CD14-positive monocyte (primary cell): ENCODE results near the gene NKAIN2. TPM values are rescaled to one million over a fixed set of nuclear protein-coding genes. Genes with fewer than 3 reads are reported as not detected.

Source experiments
- DNase-seq, 3 donors: peaks; one replicate each; pipeline ENCODE4 v3.0.0-alpha.2; 2011 to 2022
- H2AFZ ChIP-seq: 2 replicates; pipeline ENCODE4 v1.6.0; 2012; ENCODE audit warnings: mild to moderate bottlenecking, low read depth, low read length, inconsistent platforms; ENCODE audit not compliant: insufficient read depth, poor library complexity, severe bottlenecking
- H3K27ac ChIP-seq, 2 donors: 1 replicate in 1 of 2; 2 replicates in 1 of 2; pipeline ENCODE4 v1.5.1; 2012 to 2013; ENCODE audit warnings: low read length in 2 of 2, control low read depth in 1 of 2, inconsistent platforms in 1 of 2, low read depth in 1 of 2, mild to moderate bottlenecking in 1 of 2
- H3K27me3 ChIP-seq, 2 donors: one replicate each; pipeline versions ENCODE4 v1.6.0 to v1.6.1; 2011 to 2013; ENCODE audit warnings: low read length in 2 of 2; ENCODE audit not compliant: control insufficient read depth in 2 of 2, insufficient read depth in 2 of 2
- H3K36me3 ChIP-seq, 2 donors: replicated peaks in 1 of 2; 1 replicate in 1 of 2; 2 replicates in 1 of 2; pipeline versions ENCODE4 v1.5.1 to v1.6.1; 2012 to 2013; ENCODE audit warnings: low read length in 2 of 2, control low read depth in 1 of 2, inconsistent platforms in 1 of 2, mild to moderate bottlenecking in 1 of 2; ENCODE audit not compliant: insufficient read depth in 2 of 2, control insufficient read depth in 1 of 2
- H3K4me1 ChIP-seq, 2 donors: 1 replicate in 1 of 2; 2 replicates in 1 of 2; pipeline versions ENCODE4 v1.5.1 to v1.6.1; 2012 to 2013; ENCODE audit warnings: low read length in 2 of 2, control low read depth in 1 of 2, inconsistent platforms in 1 of 2, mild to moderate bottlenecking in 1 of 2, moderate library complexity in 1 of 2; ENCODE audit not compliant: insufficient read depth in 2 of 2, control insufficient read depth in 1 of 2
- H3K4me2 ChIP-seq: replicated peaks from 2 replicates; pipeline ENCODE3; 2012; ENCODE audit warnings: low read length, moderate library complexity, mild to moderate bottlenecking; ENCODE audit not compliant: poor library complexity, severe bottlenecking; ENCODE audit errors: extremely low read depth
- H3K4me3 ChIP-seq, 3 experiments: fragments of 200-600 bp in 1 of 3; sonication (generic) in 1 of 3; replicated peaks in 1 of 3; 1 replicate in 2 of 3; 2 replicates in 1 of 3; pipeline ENCODE4 v1.5.1; 2011 to 2013; ENCODE audit warnings: low read length in 3 of 3, mild to moderate bottlenecking in 3 of 3, control low read depth in 2 of 3, low read depth in 2 of 3, inconsistent platforms in 1 of 3, moderate library complexity in 1 of 3
- H3K79me2 ChIP-seq: 2 replicates; pipeline ENCODE4 v1.6.0; 2012; ENCODE audit warnings: mild to moderate bottlenecking, control low read depth, inconsistent platforms, low read length, moderate library complexity; ENCODE audit not compliant: insufficient read depth
- H3K9ac ChIP-seq: 2 replicates; pipeline ENCODE4 v1.6.0; 2017; ENCODE audit warnings: low read length, mild to moderate bottlenecking; ENCODE audit not compliant: insufficient read depth, poor library complexity, severe bottlenecking
- H3K9me3 ChIP-seq, 2 donors: replicated peaks in 1 of 2; 1 replicate in 1 of 2; 2 replicates in 1 of 2; pipeline versions ENCODE4 v1.5.1 to v1.6.1; 2012 to 2013; ENCODE audit warnings: low read length in 2 of 2, control low read depth in 1 of 2; ENCODE audit not compliant: control insufficient read depth in 1 of 2, insufficient read depth in 1 of 2
- H4K20me1 ChIP-seq: 2 replicates; pipeline ENCODE4 v1.6.0; 2012; ENCODE audit warnings: mild to moderate bottlenecking, low read length, control low read depth, moderate library complexity; ENCODE audit not compliant: insufficient read depth
- H3K27ac Mint-ChIP-seq, 7 donors: one replicate each; pipeline ENCODE4 v1.8.0; 2020; ENCODE audit warnings: mild to moderate bottlenecking in 7 of 7, mixed read lengths in 7 of 7, moderate library complexity in 6 of 7, inconsistent platforms in 2 of 7
- H3K27me3 Mint-ChIP-seq, 3 donors: one replicate each; pipeline ENCODE4 v1.8.0; 2021 to 2022; ENCODE audit warnings: low read depth in 3 of 3, mild to moderate bottlenecking in 3 of 3, mixed read lengths in 3 of 3, moderate library complexity in 3 of 3, inconsistent platforms in 1 of 3
- H3K36me3 Mint-ChIP-seq, 2 donors: one replicate each; pipeline ENCODE4 v1.8.0; 2020; ENCODE audit warnings: mixed read lengths in 2 of 2, inconsistent platforms in 1 of 2, mild to moderate bottlenecking in 1 of 2
- H3K4me1 Mint-ChIP-seq: one replicate; pipeline ENCODE4 v1.8.0; 2020; ENCODE audit warnings: mild to moderate bottlenecking, mixed read lengths
- H3K4me3 Mint-ChIP-seq, 2 donors: one replicate each; pipeline ENCODE4 v1.8.0; 2020; ENCODE audit warnings: mild to moderate bottlenecking in 2 of 2, mixed read lengths in 2 of 2, moderate library complexity in 1 of 2
- H3K9me3 Mint-ChIP-seq, 7 donors: one replicate each; pipeline ENCODE4 v1.8.0; 2020 to 2022; ENCODE audit warnings: mixed read lengths in 7 of 7, mild to moderate bottlenecking in 6 of 7, moderate library complexity in 6 of 7, inconsistent platforms in 2 of 7
- CTCF ChIP-seq: fragments of 200-600 bp; IDR thresholded peaks from one replicate; pipeline ENCODE4 v1.8.0; 2022; ENCODE audit warnings: antibody characterized with exemption, mild to moderate bottlenecking
- WGBS: methylation state at CpG from one replicate; pipeline ENCODE4 v1.1.5; 2013; ENCODE audit warnings: missing lambda C conversion rate; ENCODE audit not compliant: insufficient coverage; 5-methylcytosine and 5-hydroxymethylcytosine counted together
- intact Hi-C, 2 donors: fragments of 100-400 bp; cut with micrococcal nuclease; formaldehyde crosslinking; loops; one replicate each; pipeline versions ENCODE4 v1.15.0 to v1.15.1; 2023
- polyA plus RNA-seq, 3 donors: library from polyadenylated mRNA; depleted of rRNA in 1 of 3; unstranded in 2 of 3; stranded (reverse) in 1 of 3; fragments of 300-500 nt in 2 of 3; fragments of >200 nt in 1 of 3; fragmentation: Illumina TruSeq in 2 of 3; gene quantifications; 1 replicate in 2 of 3; 2 replicates in 1 of 3; pipeline ENCODE4 v1.2.3, GENCODE V29; 2012 to 2021

The NKAIN2 gene
- polyA plus RNA-seq, 3 donors = not detected

GRCh38 chr6:124494956-124495664, 691.4 kb downstream of the NKAIN2 start:
- H3K79me2 ChIP-seq = no peaks in the 10 kb centered on the region
- H3K9me3 ChIP-seq = no peaks in the 10 kb centered on the region

GRCh38 chr6:124495665-124496190, 692.1 kb downstream of the NKAIN2 start:
- Mint-ChIP-seq H3K9me3 (peaks cover 0 to 3% (median 0%) of the 10 kb centered on the region in 7 donors), H3K27ac (no peak overlapping the region), H3K36me3 (no peaks in the 10 kb centered on the region), H3K4me1 (no peaks in the 10 kb centered on the region), H3K4me3 (no peak overlapping the region), H3K27me3 (no peaks in the 10 kb centered on the region)
- Histone ChIP-seq H3K36me3 (no peaks in the 10 kb centered on the region), H3K9me3 (no peaks in the 10 kb centered on the region), H3K27ac (no peak overlapping the region), H3K4me1 (no peaks in the 10 kb centered on the region), H3K4me3 (no peak overlapping the region), H3K27me3 (no peaks in the 10 kb centered on the region), H3K4me2 (no peak overlapping the region), H2AFZ (no peak overlapping the region), H3K79me2 (no peaks in the 10 kb centered on the region), H4K20me1 (no peaks in the 10 kb centered on the region), H3K9ac (no peak overlapping the region)
- WGBS = 90% methylated on average over 2 of the region's 2 CpGs
- no peak for TF ChIP-seq CTCF
- no peak for DNase-seq
- intact Hi-C loops = no loop called here

More at GRCh38 chr6:124494956-124495664, 691.4 kb downstream of the NKAIN2 start:
- no peaks in the 10 kb centered on the region for H4K20me1 ChIP-seq
- no peaks in the 10 kb centered on the region for H3K36me3 ChIP-seq
- no peak overlapping the region for H3K27ac ChIP-seq
- Mint-ChIP-seq H3K36me3 (no peaks in the 10 kb centered on the region), H3K27ac (no peak overlapping the region), H3K9me3 (peaks cover 0 to 2% (median 0%) of the 10 kb centered on the region in 7 donors), H3K27me3 (no peaks in the 10 kb centered on the region), H3K4me1 (no peaks in the 10 kb centered on the region), H3K4me3 (no peak overlapping the region)
- H2AFZ ChIP-seq = no peak overlapping the region
- no peaks in the 10 kb centered on the region for H3K27me3 ChIP-seq
- no peaks in the 10 kb centered on the region for H3K4me1 ChIP-seq
- WGBS = 89% methylated on average over 1 of the region's 2 CpGs
- DNase-seq = no peak
- TF ChIP-seq CTCF = no peak
- no peak overlapping the region for H3K4me2 ChIP-seq
- no peak overlapping the region for H3K4me3 ChIP-seq
- no peak overlapping the region for H3K9ac ChIP-seq
- intact Hi-C loops = no loop called here
